Mesothelial cell of epicardium (in vitro differentiated cells): ENCODE measurements around the gene AXL. TPM values are rescaled to one million over a fixed set of nuclear protein-coding genes. Genes with fewer than 3 reads are reported as not detected.

ENCODE experiments used
- DNase-seq, 2 experiments: peaks; one replicate each; pipeline ENCODE4 v3.0.0; 2021; ENCODE audit warnings: low spot score in 2 of 2; ENCODE audit not compliant: unreplicated experiment in 2 of 2
- H3K27ac Mint-ChIP-seq: 2 replicates; pipeline ENCODE4 v1.8.0; 2021; ENCODE audit warnings: mixed read lengths
- H3K27me3 Mint-ChIP-seq: 2 replicates; pipeline ENCODE4 v1.8.0; 2021; ENCODE audit warnings: low read depth, mixed read lengths
- H3K36me3 Mint-ChIP-seq: 2 replicates; pipeline ENCODE4 v1.8.0; 2021; ENCODE audit warnings: mixed read lengths
- H3K4me1 Mint-ChIP-seq: 2 replicates; pipeline ENCODE4 v1.8.0; 2021; ENCODE audit warnings: mixed read lengths
- H3K4me3 Mint-ChIP-seq: 2 replicates; pipeline ENCODE4 v1.8.0; 2021; ENCODE audit warnings: mild to moderate bottlenecking, moderate library complexity, mixed read lengths
- H3K9me3 Mint-ChIP-seq: 2 replicates; pipeline ENCODE4 v1.8.0; 2021; ENCODE audit warnings: mixed read lengths
- total RNA-seq: library from RNA; stranded (reverse); gene quantifications from 3 replicates; pipeline ENCODE4 v1.2.1, GENCODE V29; 2021
- TF ChIP-seq, protein P1 (sequence below): fragments of 200-600 bp; sonication (generic); IDR thresholded peaks from one replicate; pipeline ENCODE4 v1.5.0; 2021; ENCODE audit warnings: antibody characterized with exemption; ENCODE audit not compliant: unreplicated experiment

The AXL gene
- total RNA-seq, 1 donor from 2014 or later, result 60.0 TPM

- DNase-seq, result no peak
- no peak overlapping the region for H3K27ac Mint-ChIP-seq
Observed at GRCh38 chr19:41300555-41300954, 81.5 kb downstream of the AXL start.

GRCh38 chr19:41302624-41303351, 83.8 kb downstream of the AXL start:
- no peaks in the 10 kb centered on the region for H3K27me3 Mint-ChIP-seq
- H3K4me3 Mint-ChIP-seq, result no peak overlapping the region
- peaks cover 39% of the 10 kb centered on the region for H3K36me3 Mint-ChIP-seq
- H3K4me1 Mint-ChIP-seq, result no peaks in the 10 kb centered on the region
- H3K27ac Mint-ChIP-seq, result no peak overlapping the region
- TF ChIP-seq, protein P1, sequence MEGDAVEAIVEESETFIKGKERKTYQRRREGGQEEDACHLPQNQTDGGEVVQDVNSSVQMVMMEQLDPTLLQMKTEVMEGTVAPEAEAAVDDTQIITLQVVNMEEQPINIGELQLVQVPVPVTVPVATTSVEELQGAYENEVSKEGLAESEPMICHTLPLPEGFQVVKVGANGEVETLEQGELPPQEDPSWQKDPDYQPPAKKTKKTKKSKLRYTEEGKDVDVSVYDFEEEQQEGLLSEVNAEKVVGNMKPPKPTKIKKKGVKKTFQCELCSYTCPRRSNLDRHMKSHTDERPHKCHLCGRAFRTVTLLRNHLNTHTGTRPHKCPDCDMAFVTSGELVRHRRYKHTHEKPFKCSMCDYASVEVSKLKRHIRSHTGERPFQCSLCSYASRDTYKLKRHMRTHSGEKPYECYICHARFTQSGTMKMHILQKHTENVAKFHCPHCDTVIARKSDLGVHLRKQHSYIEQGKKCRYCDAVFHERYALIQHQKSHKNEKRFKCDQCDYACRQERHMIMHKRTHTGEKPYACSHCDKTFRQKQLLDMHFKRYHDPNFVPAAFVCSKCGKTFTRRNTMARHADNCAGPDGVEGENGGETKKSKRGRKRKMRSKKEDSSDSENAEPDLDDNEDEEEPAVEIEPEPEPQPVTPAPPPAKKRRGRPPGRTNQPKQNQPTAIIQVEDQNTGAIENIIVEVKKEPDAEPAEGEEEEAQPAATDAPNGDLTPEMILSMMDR, result no peak
- DNase-seq, result no peak
- no peaks in the 10 kb centered on the region for H3K9me3 Mint-ChIP-seq

More at GRCh38 chr19:41300555-41300954, 81.5 kb downstream of the AXL start:
- no peaks in the 10 kb centered on the region for H3K27me3 Mint-ChIP-seq
- TF ChIP-seq, protein P1, result no peak
- H3K4me1 Mint-ChIP-seq, result no peaks in the 10 kb centered on the region
- peaks cover 43% of the 10 kb centered on the region for H3K36me3 Mint-ChIP-seq
- no peak overlapping the region for H3K4me3 Mint-ChIP-seq
- H3K9me3 Mint-ChIP-seq, result no peaks in the 10 kb centered on the region

- no peaks in the 10 kb centered on the region for H3K27me3 Mint-ChIP-seq
- no peaks in the 10 kb centered on the region for H3K9me3 Mint-ChIP-seq
- peaks cover 36% of the 10 kb centered on the region for H3K36me3 Mint-ChIP-seq
- no peak for DNase-seq
- H3K27ac Mint-ChIP-seq, result peak overlapping the region; percentile 21
- no peak overlapping the region for H3K4me3 Mint-ChIP-seq
- TF ChIP-seq, protein P1, result no peak
- peaks cover 4% of the 10 kb centered on the region for H3K4me1 Mint-ChIP-seq
Observed at GRCh38 chr19:41303954-41304353, 84.9 kb downstream of the AXL start.

GRCh38 chr19:41304706-41305483, 85.9 kb downstream of the AXL start:
- DNase-seq, result no peak
- Mint-ChIP-seq H3K27ac (no peak overlapping the region), H3K4me3 (no peak overlapping the region), H3K36me3 (peaks cover 31% of the 10 kb centered on the region), H3K9me3 (no peaks in the 10 kb centered on the region), H3K4me1 (peaks cover 9% of the 10 kb centered on the region), H3K27me3 (no peaks in the 10 kb centered on the region)
- TF ChIP-seq, protein P1, result no peak

GRCh38 chr19:41305927-41306793, 87.1 kb downstream of the AXL start:
- no peak for DNase-seq
- H3K27ac Mint-ChIP-seq, result no peak overlapping the region
- peaks cover 17% of the 10 kb centered on the region for H3K4me1 Mint-ChIP-seq
- no peaks in the 10 kb centered on the region for H3K27me3 Mint-ChIP-seq
- no peaks in the 10 kb centered on the region for H3K9me3 Mint-ChIP-seq
- H3K4me3 Mint-ChIP-seq, result no peak overlapping the region
- H3K36me3 Mint-ChIP-seq, result peaks cover 26% of the 10 kb centered on the region
- TF ChIP-seq, protein P1, result no peak
